Fibroblast of the aortic adventitia (primary cell): ENCODE data around the gene GSC. TPM values are rescaled to one million over a fixed set of nuclear protein-coding genes. Genes with fewer than 3 reads are reported as not detected.

ENCODE experiments used
- DNase-seq: peaks from one replicate; pipeline ENCODE4 v3.0.0-alpha.2; 2010; ENCODE audit warnings: low read depth
- H3K4me3 ChIP-seq: 2 replicates; pipeline ENCODE4 v1.5.1; 2011; ENCODE audit warnings: low read depth, mild to moderate bottlenecking, control low read depth, low read length, moderate library complexity
- total RNA-seq: library from RNA; depleted of rRNA; stranded (reverse); fragments of >200 nt; gene quantifications from 2 replicates; pipeline ENCODE4 v1.2.3, GENCODE V29; 2012; ENCODE audit warnings: low replicate concordance
- TF ChIP-seq, protein P1 (sequence below): IDR thresholded peaks from 2 replicates; pipeline ENCODE4 v1.5.1; 2011; ENCODE audit warnings: mild to moderate bottlenecking, low read length, control low read depth, inconsistent platforms; ENCODE audit not compliant: insufficient read depth

GSC gene
- total RNA-seq, 1 donor: 2.1 TPM

DNA sequence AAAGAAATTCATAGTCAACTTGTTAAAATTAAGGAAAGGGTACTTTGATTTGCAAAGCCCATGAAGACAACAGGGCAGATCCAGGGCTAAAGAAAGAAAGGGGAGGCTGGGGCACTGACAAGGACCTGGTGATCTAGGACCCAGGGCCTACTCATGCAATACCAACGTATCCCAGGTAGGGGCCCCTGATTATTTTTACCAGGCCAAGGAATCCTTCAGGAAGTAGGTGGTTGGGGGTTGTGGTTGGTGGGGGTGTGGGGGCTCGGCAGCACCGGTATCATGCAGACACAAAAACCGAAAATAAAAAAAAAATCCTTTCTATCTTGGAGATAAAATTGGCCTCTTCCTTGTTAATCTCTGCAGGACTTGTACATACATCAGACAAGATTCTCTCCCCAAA, 47.5 kb downstream of the GSC start:
- no peak for DNase-seq
- TF ChIP-seq, protein P1, sequence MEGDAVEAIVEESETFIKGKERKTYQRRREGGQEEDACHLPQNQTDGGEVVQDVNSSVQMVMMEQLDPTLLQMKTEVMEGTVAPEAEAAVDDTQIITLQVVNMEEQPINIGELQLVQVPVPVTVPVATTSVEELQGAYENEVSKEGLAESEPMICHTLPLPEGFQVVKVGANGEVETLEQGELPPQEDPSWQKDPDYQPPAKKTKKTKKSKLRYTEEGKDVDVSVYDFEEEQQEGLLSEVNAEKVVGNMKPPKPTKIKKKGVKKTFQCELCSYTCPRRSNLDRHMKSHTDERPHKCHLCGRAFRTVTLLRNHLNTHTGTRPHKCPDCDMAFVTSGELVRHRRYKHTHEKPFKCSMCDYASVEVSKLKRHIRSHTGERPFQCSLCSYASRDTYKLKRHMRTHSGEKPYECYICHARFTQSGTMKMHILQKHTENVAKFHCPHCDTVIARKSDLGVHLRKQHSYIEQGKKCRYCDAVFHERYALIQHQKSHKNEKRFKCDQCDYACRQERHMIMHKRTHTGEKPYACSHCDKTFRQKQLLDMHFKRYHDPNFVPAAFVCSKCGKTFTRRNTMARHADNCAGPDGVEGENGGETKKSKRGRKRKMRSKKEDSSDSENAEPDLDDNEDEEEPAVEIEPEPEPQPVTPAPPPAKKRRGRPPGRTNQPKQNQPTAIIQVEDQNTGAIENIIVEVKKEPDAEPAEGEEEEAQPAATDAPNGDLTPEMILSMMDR: no peak
- no peak overlapping the region for H3K4me3 ChIP-seq

Other genes starting within 250 kb of the GSC start
- not detected in 2 replicates for gene SERPINA4, start 208.7 kb downstream of the GSC start, total RNA-seq
- gene SERPINA5, start 188.7 kb downstream of the GSC start, total RNA-seq: 0.09 TPM in 1 of 2 replicates, not detected in the other
- 5.3 and 13.6 TPM in 2 replicates for gene SERPINA3, start 157.7 kb downstream of the GSC start, total RNA-seq